GM21576 (cell line): ENCODE data around the gene RAB3C.

Source experiments
- ATAC-seq: cut with Tn5 transposase; IDR thresholded peaks from one replicate; pipeline ENCODE4 v1.9.1; 2021; ENCODE audit warnings: mild to moderate bottlenecking, moderate library complexity; ENCODE audit not compliant: unreplicated experiment

Gene RAB3C

DNA sequence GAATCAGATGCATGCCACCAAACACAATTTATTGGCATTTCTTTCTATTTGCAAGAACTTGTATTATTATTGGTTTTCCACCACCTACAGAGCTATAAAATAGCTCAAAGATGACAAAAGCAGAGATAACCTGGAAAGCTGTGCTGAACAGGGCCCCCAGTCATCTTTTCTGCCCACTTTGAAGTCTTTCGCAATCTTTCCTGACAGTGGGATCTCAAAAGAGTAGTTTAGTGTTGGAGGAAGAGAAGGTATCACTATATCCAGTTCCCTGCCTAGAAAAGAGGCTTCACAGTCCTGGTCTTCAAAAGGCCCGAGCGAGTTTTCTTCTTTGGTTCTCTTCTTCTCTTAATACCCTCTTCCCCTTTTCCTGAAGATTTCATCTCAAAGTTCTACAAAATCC is 231.0 kb downstream of the RAB3C start:
- ATAC-seq, result no peak

DNA sequence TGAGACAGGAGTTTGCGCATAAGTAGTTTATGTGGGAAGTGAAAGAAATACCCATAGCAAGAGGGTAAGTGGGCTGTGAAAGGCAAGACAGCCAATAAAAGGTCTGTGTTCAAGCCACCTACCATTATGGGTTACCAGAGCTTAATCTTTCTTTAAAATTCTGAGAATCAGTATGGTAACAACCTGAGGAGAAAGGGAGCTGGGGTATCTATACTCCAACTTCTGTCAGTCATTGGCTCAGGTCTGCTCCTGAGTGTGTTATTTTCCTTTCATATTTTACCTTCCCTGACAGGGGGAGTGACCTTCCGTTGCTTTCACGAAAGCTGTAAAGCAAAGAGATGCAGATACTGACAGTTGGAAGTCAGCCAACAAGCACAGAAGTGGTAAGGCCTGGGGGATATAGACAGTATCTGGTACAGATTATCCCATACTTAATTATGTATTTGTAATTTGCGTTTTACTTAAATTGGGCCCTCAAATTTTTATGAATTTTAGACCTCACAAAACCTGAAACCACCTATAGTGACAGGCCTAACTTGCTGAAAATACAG is 233.4 kb downstream of the RAB3C start:
- ATAC-seq, result no peak

DNA sequence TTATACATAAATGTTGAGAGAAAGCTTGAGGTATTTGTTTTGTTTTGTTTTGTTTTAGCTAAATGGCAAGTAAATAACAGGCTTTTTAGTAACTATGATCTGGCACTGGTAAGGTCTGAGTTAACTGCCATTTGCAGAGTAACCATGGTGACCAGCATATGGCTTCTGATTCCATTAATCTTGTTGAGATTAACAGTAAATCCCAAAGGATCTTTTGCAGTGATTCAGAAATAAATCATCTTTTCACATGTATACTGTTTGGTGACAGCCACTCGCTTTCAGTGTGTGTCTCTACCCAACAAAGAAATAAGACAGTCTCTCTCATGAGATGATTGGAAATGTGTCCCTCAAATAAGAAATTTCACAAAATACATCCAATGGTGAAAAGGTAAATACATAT is 235.6 kb downstream of the RAB3C start:
- no peak for ATAC-seq

DNA sequence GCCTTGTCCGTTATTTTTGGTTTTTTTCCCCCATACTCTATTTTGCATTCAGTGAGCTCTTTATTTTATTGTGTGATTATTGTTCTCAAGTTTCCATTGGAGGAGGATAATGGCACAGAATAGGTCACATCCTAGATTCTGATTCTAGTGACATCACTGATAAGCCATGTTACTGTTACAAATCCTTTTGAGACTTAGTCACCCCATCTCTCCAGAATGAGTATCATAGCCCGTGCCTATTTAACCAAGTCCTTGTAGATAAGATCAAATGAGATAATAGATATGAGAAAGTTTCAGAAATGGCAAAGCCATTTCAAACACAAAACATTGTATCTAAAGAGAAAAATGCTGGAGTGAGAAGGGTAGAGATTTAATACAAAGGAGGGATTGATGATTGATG is 242.6 kb downstream of the RAB3C start:
- ATAC-seq, result no peak

DNA sequence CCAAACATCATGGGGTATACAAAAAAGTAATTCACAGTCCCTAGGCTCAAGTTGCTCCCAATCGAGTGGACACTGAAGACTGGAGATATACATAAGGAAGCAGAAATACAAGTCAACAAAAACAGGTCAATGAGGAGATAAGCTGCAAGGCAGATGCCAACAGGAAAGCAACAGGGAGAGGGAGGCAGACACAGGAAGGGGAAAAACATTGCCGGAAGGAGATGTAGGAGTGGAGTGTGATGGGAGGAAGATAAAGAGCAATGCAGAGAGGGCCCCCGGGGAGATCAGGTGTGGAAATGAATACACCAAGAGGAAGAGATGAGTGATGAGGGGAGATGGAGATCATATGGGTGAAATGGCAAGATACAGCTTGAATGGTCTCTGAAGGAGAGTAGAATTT is 243.0 kb downstream of the RAB3C start:
- no peak for ATAC-seq

DNA sequence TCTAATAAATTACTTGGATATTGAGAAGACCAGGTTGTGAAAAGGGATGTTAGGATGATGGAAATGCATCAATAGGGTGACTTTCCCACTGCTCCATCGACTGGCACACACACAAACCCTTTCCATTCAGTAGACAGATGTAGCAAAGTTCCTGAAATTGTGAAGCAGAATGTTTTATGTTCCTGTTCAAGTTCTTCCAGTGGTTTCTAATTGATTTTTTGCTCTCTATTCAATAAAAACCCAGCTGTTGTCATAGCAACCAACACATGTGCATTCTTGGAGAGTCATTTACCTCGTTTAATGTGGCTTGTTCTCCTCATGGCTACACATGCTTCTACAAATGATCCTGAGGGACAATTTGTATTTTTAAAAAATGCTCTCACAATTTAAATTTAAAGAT is 244.6 kb downstream of the RAB3C start:
- ATAC-seq, result no peak

DNA sequence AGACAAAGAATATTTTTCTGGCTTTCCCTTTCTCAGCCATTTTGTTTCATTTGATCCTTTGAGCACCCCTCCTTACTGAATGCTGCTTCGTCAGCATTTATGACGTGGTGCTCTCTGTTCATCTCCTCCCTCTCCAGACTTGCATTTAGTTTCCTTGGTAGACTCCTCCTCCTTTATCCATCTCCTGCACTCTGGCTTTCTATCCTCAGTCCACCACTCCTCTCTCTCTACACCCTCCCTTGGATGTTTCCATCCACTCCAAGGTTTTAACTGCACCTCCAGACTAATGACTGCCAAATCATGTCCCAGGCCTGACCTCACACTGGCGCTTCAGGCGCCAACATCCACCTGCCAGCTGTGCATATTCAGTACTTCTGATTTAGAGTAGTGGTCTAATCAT is 245.4 kb downstream of the RAB3C start:
- no peak for ATAC-seq

DNA sequence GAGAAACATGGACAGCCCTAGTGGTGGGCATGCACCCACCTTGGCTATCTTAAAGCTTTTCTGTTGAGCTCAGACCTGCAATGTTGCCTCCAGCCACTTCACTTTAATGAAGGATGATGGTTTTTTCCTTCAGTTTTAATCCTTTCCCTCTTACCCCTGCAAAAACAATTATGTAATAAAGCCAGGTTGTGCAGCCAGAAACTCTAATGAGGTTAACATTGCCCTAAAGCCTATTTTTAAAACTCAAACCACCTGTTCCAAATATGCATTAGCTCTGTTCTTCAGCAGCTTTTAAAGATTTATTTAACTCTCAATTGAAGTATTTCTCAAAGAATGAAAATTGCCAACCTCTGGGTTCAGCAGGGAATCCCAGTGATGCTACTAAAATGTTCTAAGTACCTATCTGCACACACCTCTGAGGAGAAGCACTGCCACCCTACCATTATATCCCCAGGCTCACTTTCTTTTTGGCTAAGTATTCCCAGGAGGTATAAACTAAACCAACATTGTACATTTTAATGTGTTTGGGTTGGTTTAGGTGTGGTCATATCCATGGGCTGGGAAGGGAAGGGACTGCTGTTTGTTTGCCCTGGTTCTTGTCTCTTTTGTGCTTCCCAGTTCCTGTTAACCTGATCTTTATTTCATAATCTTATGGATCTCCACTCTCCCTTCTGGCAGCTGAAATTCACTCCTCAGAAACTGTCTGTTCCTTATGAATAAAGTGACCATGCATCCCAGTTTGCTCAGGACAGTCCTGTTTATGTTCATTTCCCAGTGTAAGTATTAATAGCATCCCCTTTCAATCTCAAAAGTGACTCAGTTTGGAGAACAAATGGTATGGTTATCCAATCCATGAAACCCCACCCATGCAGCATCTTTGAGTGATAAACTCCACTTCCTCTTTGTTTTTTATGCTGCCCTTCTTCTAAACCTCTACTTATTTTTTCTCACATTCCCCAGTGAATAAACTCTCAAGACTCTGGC is 251.7 kb downstream of the RAB3C start:
- ATAC-seq, result no peak

DNA sequence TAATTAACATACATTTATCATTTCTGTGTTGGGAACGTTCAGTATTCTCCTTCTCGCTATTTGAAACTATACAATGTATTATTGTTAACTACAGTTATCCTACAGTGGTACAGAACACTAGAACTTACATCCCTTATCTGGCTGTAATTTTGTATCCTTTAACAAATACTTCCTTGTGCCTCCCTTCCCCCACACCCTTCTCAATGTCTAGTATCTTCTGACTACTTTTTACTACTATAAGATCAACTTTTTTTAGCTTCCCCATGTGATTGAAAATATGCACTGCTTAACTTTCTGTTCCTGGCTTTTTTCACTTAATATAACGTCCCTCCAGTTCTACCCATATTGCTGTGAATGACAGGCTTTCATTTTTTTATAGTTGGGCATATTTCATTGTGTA is 253.5 kb downstream of the RAB3C start:
- ATAC-seq, result no peak

DNA sequence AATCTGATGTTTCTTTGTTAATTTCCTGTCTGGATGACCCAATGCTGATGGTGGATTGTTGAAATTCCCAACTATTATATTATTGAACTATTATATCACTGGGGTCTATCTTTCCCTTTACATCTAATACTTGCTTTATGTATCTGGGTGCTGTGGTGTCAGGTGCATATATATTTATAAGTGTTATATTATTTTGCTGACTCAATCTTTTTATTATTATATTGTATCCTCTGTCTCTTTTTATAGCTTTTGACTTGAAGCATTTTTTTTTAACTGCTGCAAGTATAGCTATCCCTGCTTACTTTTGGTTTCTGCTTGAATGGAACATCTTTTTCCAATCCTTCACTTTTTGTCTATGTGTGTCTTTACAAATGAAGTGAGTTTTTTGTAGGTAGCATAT is 255.9 kb downstream of the RAB3C start:
- ATAC-seq, result no peak

DNA sequence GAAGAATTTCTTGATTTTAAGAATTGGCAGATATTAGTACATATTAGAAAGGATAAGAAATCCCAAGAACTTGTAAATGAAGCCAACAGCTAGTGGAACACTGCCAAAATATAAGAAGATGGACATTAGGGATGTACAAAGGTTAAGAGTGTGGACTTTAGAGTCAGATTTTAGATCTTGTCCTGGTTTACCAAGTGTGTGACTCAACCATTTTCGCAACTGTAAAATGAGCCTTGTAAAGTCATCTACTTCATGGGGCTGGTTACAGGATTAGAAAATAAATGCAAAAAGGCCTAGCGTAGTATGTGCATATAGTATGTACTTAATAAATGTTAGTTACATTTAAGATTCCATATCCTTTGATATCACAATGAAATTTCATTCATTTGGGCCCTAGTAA is 260.0 kb downstream of the RAB3C start:
- ATAC-seq, result no peak

DNA sequence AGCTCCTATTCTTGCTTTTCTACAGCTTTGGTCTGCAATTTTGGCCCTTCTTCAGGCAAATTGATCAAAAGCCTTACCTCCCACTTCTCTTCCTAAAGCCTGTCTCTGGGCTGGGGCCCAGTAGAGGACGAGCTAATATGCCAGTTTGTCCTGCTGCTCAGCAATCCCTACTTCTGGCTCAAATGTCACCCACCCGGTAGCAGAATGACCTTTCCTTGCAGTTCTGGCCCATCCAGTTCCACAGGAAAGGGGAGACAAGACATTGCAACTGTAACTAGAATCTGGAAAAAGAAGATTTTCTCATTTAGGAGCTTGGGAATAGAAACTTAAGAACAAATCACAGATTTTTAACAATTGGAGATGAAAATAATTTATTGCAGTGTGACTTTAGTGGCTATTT is 261.5 kb downstream of the RAB3C start:
- no peak for ATAC-seq

DNA sequence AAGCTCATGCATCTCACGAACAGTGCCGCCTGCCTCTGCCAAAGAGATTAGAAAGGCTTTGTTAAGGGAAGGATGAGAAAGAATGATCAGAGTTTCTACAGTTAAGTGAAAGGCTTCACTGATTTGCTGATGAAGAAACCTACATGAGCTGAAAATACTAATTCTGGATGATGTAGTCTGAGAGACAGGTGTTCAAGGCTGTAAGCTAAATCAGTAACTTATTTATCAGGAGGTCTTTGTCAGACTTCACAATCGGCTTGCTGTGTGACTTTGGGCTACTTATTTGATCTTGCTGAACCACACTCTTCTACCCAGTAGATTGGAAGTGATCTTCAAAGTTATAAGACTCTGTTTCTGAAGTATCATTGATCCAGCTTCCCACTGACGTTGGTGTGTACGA is 264.2 kb downstream of the RAB3C start:
- no peak for ATAC-seq

DNA sequence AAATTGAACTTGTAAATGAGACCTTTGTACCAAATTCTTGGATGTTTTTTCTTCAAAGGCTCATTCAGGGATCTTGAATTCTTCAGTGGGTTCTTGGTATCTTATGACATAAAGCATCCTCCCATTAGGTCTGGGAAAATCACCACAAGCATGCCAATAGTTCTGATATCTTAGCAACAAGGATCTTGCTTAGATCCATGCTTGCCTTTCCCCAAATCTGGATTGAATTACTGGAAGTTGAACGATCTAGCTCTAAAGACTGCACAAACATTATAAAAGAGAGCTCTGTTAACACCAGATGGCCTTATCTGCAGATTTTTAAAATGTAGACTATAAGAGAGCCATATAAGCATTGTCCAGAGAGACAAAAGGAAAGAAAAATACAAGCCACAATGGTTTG is 266.3 kb downstream of the RAB3C start:
- no peak for ATAC-seq

DNA sequence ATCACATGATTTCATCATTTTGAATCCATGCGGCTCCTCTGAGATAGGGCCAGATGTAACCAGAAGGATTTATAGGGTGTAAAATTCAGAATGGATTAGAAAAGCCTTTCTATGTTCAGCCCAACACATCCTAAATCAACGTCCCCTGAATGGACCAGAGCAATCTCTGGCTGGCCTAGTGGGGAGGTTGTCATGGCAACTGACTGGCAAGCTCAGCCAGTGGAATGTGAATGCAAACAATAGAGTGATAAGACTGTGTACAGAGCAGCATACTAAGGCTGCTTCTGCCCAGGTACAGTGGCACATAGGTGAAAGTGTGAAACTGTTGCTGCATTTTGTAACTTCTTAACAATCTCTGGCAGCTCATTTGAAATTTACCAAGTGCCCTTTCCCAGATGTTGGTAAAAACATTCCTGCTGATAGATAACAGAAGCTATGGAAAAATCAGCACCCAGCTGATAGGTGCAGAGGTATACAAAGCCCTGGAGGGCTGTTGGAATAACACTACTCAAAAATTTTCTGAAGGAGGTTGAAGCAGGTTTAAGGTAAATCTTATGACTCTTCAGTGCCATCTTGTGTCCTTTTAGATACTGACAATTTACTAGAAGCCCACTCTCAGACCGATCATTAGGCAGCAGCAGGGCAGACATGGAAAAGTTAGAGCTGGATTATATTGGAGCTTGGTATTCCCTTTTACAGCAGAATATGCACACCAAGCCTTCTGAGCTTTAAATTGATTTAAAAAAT is 267.2 kb downstream of the RAB3C start:
- no peak for ATAC-seq

DNA sequence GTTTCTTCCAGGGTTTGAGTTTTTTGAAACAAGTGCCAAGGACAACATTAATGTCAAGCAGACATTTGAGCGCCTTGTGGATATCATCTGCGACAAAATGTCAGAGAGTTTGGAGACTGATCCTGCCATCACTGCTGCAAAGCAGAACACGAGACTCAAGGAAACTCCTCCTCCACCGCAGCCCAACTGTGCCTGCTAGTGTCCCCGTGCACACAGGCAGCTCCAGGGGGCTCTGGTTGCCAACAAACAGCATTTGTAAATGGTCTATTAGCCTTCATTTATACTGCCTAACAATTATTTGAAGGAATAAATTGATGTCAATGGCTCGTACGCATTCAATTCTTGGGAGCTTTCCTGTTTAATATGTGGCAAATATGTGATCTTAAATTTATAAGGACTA is 268.3 kb downstream of the RAB3C start:
- no peak for ATAC-seq

DNA sequence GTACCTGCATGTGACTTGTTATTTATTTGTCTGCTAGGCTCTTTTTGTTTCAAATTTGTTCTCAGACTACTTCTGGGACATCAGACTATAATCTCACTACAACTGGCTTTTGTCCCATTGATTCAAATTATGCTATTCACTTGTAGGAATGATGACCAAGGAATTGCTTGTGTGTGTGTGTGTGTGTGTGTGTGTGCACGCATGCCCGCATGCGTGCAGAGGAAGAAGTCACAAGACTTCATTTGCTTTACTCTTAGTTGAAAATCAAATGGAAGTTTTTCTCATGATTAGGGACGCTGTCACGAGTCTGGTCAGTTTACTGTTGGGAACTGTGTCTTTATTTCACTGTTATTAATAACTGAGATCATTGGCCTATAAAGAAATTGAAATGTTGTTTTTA is 268.7 kb downstream of the RAB3C start:
- no peak for ATAC-seq

DNA sequence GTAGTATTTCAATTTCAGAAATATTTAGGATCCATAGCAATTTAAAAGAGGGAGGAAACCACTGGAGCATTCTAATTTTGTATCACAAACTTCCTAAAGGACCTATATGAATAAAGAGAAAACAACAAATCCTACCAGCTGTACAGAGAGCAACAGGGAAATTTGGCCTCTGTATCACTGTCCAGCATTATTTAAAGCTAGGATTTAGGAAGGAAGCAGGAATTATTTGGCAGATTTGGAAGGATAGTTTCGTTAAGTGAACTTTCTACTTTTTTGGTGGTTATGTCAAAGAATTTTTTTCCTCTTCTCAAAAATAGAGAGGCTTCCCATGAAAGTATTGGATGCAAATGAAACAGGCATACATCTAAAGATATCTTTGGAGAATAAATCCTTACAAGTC is 269.7 kb downstream of the RAB3C start:
- ATAC-seq, result no peak

DNA sequence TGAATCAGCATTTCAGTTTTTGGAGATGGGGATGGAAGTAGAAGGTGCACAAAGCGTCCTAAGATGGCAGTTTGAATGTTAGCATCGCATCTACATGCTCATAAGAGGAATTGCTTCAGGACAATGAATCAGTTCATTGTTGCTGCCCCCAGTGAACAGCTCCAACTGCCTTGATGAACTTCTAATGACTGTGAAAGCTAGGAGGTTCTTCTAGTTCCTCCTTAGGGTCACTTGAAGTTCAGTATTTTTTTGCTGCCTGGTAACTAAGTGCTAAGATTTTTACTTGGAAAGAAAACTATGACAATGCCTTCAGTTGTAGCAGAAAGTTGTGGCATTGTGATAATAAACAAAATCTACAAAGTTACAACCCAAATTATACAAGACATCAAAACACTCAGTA is 271.6 kb downstream of the RAB3C start:
- ATAC-seq, result no peak

DNA sequence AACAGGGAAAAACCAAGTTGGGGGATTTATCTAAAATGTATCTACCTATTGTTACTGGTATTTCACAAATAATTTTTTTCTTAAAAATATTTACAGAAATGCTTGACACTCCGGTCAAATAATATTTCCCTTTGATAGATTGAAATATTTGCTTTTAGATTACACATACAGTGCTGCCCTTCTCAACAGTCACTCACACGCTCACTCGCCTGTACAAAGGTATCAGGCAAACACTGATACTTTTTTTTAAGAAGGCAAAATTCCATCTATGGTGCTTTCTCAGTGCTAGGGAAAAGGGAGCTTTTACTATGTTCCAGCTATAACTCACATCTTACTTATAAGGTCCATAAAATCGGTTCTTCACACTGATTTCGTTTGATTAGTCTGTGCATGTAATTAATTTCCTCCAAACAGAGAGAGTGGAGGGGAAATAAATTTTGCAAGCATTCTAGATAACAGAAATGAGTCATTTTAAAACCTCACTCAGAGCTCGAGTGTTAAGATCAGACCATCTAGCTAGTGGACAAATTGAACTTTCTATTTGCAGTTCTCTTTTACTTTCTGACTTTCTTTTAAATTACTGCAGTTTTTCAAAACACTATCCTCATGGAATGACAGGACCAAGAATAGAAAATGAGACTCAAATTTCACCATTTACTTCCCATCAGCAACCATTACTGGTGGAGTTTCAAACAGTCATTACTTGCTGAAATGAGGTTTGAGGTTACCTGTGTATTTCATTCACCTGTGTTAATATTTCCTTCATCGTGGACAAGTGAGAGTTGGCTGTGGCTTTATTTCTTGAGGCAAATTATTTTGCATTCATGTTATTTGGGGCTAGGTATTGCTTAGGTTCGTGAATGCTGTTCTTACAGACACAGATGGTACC is 273.2 kb downstream of the RAB3C start:
- no peak for ATAC-seq

DNA sequence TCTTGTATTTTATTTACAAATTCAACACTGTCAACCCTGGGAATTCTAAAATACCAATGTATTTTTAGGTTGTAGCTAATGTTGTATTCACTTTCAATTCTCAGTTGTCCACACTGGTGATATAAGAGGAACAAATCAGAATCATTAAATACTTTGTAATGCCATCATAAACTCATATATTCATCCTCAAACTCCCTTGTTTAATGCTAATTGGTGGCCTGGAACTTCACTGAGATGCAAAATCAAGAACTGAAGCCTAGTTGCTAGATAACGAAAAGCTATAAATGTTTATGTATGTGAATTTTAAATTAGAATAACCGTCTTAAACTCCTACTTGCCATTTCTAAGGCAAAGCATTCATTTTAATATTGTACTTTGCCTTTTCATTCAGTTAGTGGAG is 274.7 kb downstream of the RAB3C start:
- no peak for ATAC-seq
